ENCODE data around the gene NCAM2.

Gene NCAM2

GRCh38 chr21:21216047-21216446 lies 217.8 kb downstream of the NCAM2 start:
- no peaks in the 10 kb centered on the region for H4K20me1 ChIP-seq (ENCODE audit: insufficient read depth, low read length, poor library complexity, severe bottlenecking)
- no peaks in the 10 kb centered on the region for H3K36me3 ChIP-seq (ENCODE audit: insufficient read depth, low read length)
- no peaks in the 10 kb centered on the region for H3F3A ChIP-seq (ENCODE audit: low read depth)
- H3K79me2 ChIP-seq (ENCODE audit: insufficient read depth, low read length), result no peaks in the 10 kb centered on the region
- no peak overlapping the region for H3K4me3 ChIP-seq (ENCODE audit: low read length, poor library complexity, severe bottlenecking)
- no peak overlapping the region for H3K9ac ChIP-seq (ENCODE audit: low read depth, low read length, poor library complexity, severe bottlenecking)
- no peaks in the 10 kb centered on the region for H3K4me1 ChIP-seq (ENCODE audit: insufficient read depth, low read length, poor library complexity, severe bottlenecking)
- H3K4me2 ChIP-seq (ENCODE audit: low read depth, low read length, poor library complexity, severe bottlenecking), result no peak overlapping the region
- no peaks in the 10 kb centered on the region for H3K27me3 ChIP-seq (ENCODE audit: insufficient read depth, low read length, poor library complexity, severe bottlenecking)
- no peaks in the 10 kb centered on the region for H3K9me2 ChIP-seq (replicated peaks; ENCODE audit: low read depth, low read length)
- no peak for TF ChIP-seq EZH2phosphoT487 (IDR thresholded peaks at IDR 0.05; ENCODE audit: borderline replicate concordance)
- TF ChIP-seq CTCF (conservative IDR thresholded peaks at IDR 0.05; ENCODE audit: low read length), result no peak
- H2AFZ ChIP-seq (ENCODE audit: low read length), result no peak overlapping the region
- no peaks in the 10 kb centered on the region for H3K9me3 ChIP-seq (ENCODE audit: insufficient read depth, low read depth, low read length)

- Histone ChIP-seq H3K4me1 (ENCODE audit: insufficient read depth, low read length, poor library complexity, severe bottlenecking) (no peaks in the 10 kb centered on the region), H3K9me3 (ENCODE audit: insufficient read depth, low read depth, low read length) (no peaks in the 10 kb centered on the region), H3F3A (ENCODE audit: low read depth) (no peaks in the 10 kb centered on the region), H2AFZ (ENCODE audit: low read length) (no peak overlapping the region), H3K4me3 (ENCODE audit: low read length, poor library complexity, severe bottlenecking) (no peak overlapping the region), H3K4me2 (ENCODE audit: low read depth, low read length, poor library complexity, severe bottlenecking) (no peak overlapping the region), H3K9me2 (replicated peaks; ENCODE audit: low read depth, low read length) (no peaks in the 10 kb centered on the region), H4K20me1 (ENCODE audit: insufficient read depth, low read length, poor library complexity, severe bottlenecking) (peaks cover 4% of the 10 kb centered on the region), H3K9ac (ENCODE audit: low read depth, low read length, poor library complexity, severe bottlenecking) (no peak overlapping the region), H3K79me2 (ENCODE audit: insufficient read depth, low read length) (no peaks in the 10 kb centered on the region), H3K27me3 (ENCODE audit: insufficient read depth, low read length, poor library complexity, severe bottlenecking) (no peaks in the 10 kb centered on the region), H3K36me3 (ENCODE audit: insufficient read depth, low read length) (no peaks in the 10 kb centered on the region)
- TF ChIP-seq EZH2phosphoT487 (IDR thresholded peaks at IDR 0.05; ENCODE audit: borderline replicate concordance), result no peak
- TF ChIP-seq CTCF (conservative IDR thresholded peaks at IDR 0.05; ENCODE audit: low read length), result no peak
These were observed 228.3 kb downstream of the NCAM2 start for GRCh38 chr21:21226472-21226871.

GRCh38 chr21:21230672-21231071 lies 232.5 kb downstream of the NCAM2 start:
- Histone ChIP-seq H3K79me2 (ENCODE audit: insufficient read depth, low read length) (no peaks in the 10 kb centered on the region), H3K9me2 (replicated peaks; ENCODE audit: low read depth, low read length) (no peaks in the 10 kb centered on the region), H2AFZ (ENCODE audit: low read length) (no peak overlapping the region), H3K27me3 (ENCODE audit: insufficient read depth, low read length, poor library complexity, severe bottlenecking) (no peaks in the 10 kb centered on the region), H3F3A (ENCODE audit: low read depth) (no peaks in the 10 kb centered on the region), H3K4me2 (ENCODE audit: low read depth, low read length, poor library complexity, severe bottlenecking) (no peak overlapping the region), H3K4me1 (ENCODE audit: insufficient read depth, low read length, poor library complexity, severe bottlenecking) (no peaks in the 10 kb centered on the region), H3K4me3 (ENCODE audit: low read length, poor library complexity, severe bottlenecking) (no peak overlapping the region), H3K36me3 (ENCODE audit: insufficient read depth, low read length) (no peaks in the 10 kb centered on the region), H4K20me1 (ENCODE audit: insufficient read depth, low read length, poor library complexity, severe bottlenecking) (peaks cover 4% of the 10 kb centered on the region), H3K9me3 (ENCODE audit: insufficient read depth, low read depth, low read length) (no peaks in the 10 kb centered on the region), H3K9ac (ENCODE audit: low read depth, low read length, poor library complexity, severe bottlenecking) (no peak overlapping the region)
- TF ChIP-seq CTCF (conservative IDR thresholded peaks at IDR 0.05; ENCODE audit: low read length), result no peak
- no peak for TF ChIP-seq EZH2phosphoT487 (IDR thresholded peaks at IDR 0.05; ENCODE audit: borderline replicate concordance)

Data from Loucy (cell line).